ENCODE measurements around the gene PHC2. TPM values are rescaled to one million over a fixed set of nuclear protein-coding genes. Genes with fewer than 3 reads are reported as not detected.
A peak's percentile ranks its signal among the peaks of the same experiment; 100 is the strongest.

Gene PHC2
- total RNA-seq, 2 experiments from 2014 or later = 34.0 to 35.0 TPM

DNA sequence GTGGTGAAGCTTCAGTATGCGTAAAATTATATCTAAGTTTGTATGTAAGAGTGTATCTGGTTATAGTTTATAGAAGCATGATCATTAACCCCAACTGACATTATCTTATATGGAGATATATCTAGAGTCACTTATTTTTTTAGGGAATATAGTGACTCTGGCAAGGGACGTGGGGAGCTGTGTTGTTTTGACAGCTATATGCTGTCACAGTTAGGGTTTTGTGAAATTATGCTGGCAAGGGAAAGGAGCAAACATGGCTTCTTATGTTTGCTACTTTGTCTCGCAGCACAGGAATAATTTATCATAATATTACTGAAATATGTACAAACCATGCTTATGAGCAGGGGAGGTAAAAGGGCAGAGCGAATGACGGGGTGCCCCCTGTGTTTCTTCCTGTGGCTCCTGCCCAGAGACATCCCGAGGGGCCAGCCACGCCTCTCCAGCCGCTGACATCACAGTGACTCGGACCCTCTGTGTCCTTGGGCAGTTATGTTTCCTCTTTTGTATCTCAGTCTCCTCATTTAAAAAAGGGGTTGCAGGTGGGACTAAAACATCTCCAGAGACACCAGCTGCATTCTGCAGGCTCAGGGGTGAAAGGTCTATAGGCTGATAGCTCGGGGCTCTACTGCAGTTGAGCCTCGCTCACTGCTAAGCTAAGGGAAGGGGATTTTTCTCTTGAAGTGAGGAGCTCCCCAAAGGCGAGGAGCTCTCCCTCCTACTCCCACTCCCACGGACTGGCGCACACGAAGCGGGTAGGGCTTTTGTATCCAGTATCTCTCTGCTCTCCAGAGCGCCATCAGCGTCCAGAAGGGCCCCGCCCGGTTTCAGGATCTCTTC lies 124.9 kb downstream of the PHC2 start:
- Histone ChIP-seq H3K27ac (ENCODE audit: low read depth, low read length, poor library complexity, severe bottlenecking) (no peak overlapping the region), H3K4me2 (ENCODE audit: low read length) (no peak overlapping the region), H3K9me2 (ENCODE audit: insufficient read depth, low read length) (no peaks in the 10 kb centered on the region), H3K36me3 (ENCODE audit: insufficient read depth, low read length) (no peaks in the 10 kb centered on the region), H2AFZ (ENCODE audit: low read length) (no peak overlapping the region), H4K20me1 (ENCODE audit: insufficient read depth, low read length) (no peaks in the 10 kb centered on the region), H3K9me3 (ENCODE audit: low read length) (0 out of 2 replicates have a peak, but pooled peaks cover 4% of the 10 kb centered on the region), H3K4me3 (ENCODE audit: low read depth, low read length, poor library complexity, severe bottlenecking) (no peak overlapping the region), H3K4me1 (ENCODE audit: insufficient read depth, low read length, poor library complexity, severe bottlenecking) (no peaks in the 10 kb centered on the region), H3K79me2 (ENCODE audit: insufficient read depth, low read depth, low read length) (no peaks in the 10 kb centered on the region)
- DNase-seq (ENCODE audit: low spot score) = no peak
- ChIA-PET CTCF (ENCODE audit: unreplicated experiment) (no interaction called here), POLR2A (no interaction called here)
- TF ChIP-seq, protein P1, sequence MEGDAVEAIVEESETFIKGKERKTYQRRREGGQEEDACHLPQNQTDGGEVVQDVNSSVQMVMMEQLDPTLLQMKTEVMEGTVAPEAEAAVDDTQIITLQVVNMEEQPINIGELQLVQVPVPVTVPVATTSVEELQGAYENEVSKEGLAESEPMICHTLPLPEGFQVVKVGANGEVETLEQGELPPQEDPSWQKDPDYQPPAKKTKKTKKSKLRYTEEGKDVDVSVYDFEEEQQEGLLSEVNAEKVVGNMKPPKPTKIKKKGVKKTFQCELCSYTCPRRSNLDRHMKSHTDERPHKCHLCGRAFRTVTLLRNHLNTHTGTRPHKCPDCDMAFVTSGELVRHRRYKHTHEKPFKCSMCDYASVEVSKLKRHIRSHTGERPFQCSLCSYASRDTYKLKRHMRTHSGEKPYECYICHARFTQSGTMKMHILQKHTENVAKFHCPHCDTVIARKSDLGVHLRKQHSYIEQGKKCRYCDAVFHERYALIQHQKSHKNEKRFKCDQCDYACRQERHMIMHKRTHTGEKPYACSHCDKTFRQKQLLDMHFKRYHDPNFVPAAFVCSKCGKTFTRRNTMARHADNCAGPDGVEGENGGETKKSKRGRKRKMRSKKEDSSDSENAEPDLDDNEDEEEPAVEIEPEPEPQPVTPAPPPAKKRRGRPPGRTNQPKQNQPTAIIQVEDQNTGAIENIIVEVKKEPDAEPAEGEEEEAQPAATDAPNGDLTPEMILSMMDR (conservative IDR thresholded peaks at IDR 0.05; ENCODE audit: low read length) = no peak
- TF ChIP-seq EZH2phosphoT487 (IDR thresholded peaks at IDR 0.05; ENCODE audit: borderline replicate concordance, low read depth, low read length) = no peak
- BruUV-seq (replicated peaks) = no TSS peak
- intact Hi-C loops (cut with micrococcal nuclease; ENCODE audit: unreplicated experiment) = no loop called here

DNA sequence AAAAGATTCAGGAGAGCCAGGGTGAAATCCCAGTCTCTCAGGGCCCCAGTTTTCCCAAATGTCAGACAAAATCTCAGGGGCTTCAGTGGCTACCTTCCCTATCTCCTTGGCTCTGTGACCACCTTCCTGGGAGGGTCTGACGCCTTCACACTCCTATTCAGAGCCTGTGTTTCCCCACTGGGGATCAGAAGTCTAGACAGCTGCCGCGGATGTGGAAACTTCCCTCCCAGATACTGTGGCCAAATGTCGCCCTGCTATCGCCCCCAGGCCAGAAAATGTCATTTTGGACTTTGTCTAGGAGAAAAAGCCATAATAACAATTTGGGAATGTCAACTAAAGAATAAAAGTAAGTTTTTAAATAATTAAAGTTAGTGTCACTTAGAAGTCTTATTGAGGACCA lies 125.9 kb downstream of the PHC2 start:
- no peaks in the 10 kb centered on the region for H3K9me2 ChIP-seq (ENCODE audit: insufficient read depth, low read length)
- intact Hi-C loops (cut with micrococcal nuclease; ENCODE audit: unreplicated experiment) = no loop called here
- H4K20me1 ChIP-seq (ENCODE audit: insufficient read depth, low read length) = no peaks in the 10 kb centered on the region
- H3K36me3 ChIP-seq (ENCODE audit: insufficient read depth, low read length) = no peaks in the 10 kb centered on the region
- H3K4me3 ChIP-seq (ENCODE audit: low read depth, low read length, poor library complexity, severe bottlenecking) = no peak overlapping the region
- H2AFZ ChIP-seq (ENCODE audit: low read length) = no peak overlapping the region
- ChIA-PET CTCF (ENCODE audit: unreplicated experiment) (no interaction called here), POLR2A (no interaction called here)
- no peaks in the 10 kb centered on the region for H3K4me1 ChIP-seq (ENCODE audit: insufficient read depth, low read length, poor library complexity, severe bottlenecking)
- H3K79me2 ChIP-seq (ENCODE audit: insufficient read depth, low read depth, low read length) = no peaks in the 10 kb centered on the region
- H3K9me3 ChIP-seq (ENCODE audit: low read length) = 0 out of 2 replicates have a peak, but pooled peaks cover 4% of the 10 kb centered on the region
- no peak overlapping the region for H3K4me2 ChIP-seq (ENCODE audit: low read length)
- DNase-seq (ENCODE audit: low spot score) = no peak
- TF ChIP-seq, protein P1 (conservative IDR thresholded peaks at IDR 0.05; ENCODE audit: low read length) = no peak
- TF ChIP-seq EZH2phosphoT487 (IDR thresholded peaks at IDR 0.05; ENCODE audit: borderline replicate concordance, low read depth, low read length) = no peak
- BruUV-seq (replicated peaks) = no TSS peak
- H3K27ac ChIP-seq (ENCODE audit: low read depth, low read length, poor library complexity, severe bottlenecking) = no peak overlapping the region

DNA sequence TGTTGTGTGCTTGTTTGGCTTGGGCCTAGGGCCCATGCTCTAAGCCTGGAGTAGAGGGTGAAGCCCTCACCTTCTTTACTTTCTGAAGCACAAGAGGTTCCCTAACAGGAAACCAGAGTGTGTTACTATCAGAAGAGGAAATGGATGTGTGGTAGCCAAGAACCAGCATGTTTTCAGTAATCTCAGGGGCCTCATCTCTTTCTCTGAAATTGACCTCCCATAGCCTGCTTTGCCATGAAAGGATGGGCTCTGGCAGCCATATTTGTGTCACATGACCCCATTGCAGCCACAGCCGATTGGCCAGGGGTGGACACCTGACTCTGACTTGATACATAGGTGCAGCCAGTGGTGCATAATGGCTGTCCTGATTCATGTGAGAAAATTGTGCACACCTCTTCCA lies 128.6 kb downstream of the PHC2 start:
- no peak for TF ChIP-seq EZH2phosphoT487 (IDR thresholded peaks at IDR 0.05; ENCODE audit: borderline replicate concordance, low read depth, low read length)
- TF ChIP-seq, protein P1 (conservative IDR thresholded peaks at IDR 0.05; ENCODE audit: low read length) = no peak
- H2AFZ ChIP-seq (ENCODE audit: low read length) = peak overlapping the region; percentile 51; the same call in 1 of the 2 replicates
- peaks cover 8% of the 10 kb centered on the region; the same call in 1 of the 2 replicates for H3K36me3 ChIP-seq (ENCODE audit: insufficient read depth, low read length)
- H3K9me3 ChIP-seq (ENCODE audit: low read length) = 0 out of 2 replicates have a peak, but pooled peaks cover 4% of the 10 kb centered on the region
- H3K79me2 ChIP-seq (ENCODE audit: insufficient read depth, low read depth, low read length) = no peaks in the 10 kb centered on the region
- H4K20me1 ChIP-seq (ENCODE audit: insufficient read depth, low read length) = no peaks in the 10 kb centered on the region
- H3K4me1 ChIP-seq (ENCODE audit: insufficient read depth, low read length, poor library complexity, severe bottlenecking) = no peaks in the 10 kb centered on the region
- POLR2A ChIA-PET = no interaction called here
- intact Hi-C loops (cut with micrococcal nuclease; ENCODE audit: unreplicated experiment) = no loop called here
- no TSS peak for BruUV-seq (replicated peaks)
- no peak overlapping the region for H3K27ac ChIP-seq (ENCODE audit: low read depth, low read length, poor library complexity, severe bottlenecking)
- CTCF ChIA-PET (ENCODE audit: unreplicated experiment) = no interaction called here
- H3K9me2 ChIP-seq (ENCODE audit: insufficient read depth, low read length) = no peaks in the 10 kb centered on the region
- H3K4me3 ChIP-seq (ENCODE audit: low read depth, low read length, poor library complexity, severe bottlenecking) = no peak overlapping the region
- DNase-seq (ENCODE audit: low spot score) = peak; percentile 11
- no peak overlapping the region for H3K4me2 ChIP-seq (ENCODE audit: low read length)

Measured in OCI-LY7 (cell line).